ENCODE measurements around the gene S100A2.
A peak's percentile ranks its signal among the peaks of the same experiment; 100 is the strongest.

DNA sequence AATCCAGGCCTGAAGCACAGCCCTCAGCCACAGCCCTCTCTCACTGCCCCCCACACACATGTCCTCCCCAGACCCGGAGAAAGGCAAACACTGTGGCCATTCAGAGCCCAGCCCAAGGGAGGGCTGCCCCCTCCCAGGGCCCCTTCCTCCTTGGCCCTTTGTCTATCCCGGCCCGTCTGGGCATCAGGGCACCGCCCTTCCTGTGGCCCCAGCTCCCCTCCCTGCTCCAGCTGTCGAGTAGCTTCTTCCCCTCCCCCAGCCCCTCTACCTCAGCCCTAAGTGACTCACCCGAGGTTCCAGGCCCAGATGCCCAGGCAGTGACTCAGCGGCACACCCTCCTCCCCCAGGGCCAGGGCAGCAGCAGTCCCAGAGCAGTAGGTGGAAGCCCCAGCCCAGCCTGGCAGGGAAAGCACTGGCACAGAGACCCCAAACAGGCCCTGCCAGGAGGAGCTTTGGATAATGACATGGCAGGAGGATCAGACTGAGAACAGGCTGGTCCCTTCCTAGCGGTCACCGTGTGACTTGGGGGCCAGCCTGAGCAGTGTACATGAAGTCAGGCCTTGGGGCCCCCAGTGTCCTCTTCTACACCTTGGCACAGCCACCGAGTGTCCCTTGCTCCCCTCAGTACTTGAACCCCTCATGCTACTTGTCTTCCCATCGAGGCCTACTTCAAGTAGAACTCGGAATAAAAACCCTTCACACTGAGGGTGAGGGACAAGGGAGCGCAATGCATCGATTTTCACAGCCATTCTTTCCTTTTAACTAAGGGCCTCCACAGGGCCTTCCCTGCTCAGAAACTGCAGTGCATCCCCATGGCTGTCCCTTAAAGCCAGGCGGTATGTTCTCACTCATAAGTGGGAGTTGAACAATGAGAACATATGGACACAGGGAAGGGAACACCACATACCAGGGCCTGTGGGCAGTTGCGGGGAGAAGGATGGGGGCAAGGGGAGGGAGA is 1.0 kb upstream of the S100A2 start:
- TF ChIP-seq, protein P1, sequence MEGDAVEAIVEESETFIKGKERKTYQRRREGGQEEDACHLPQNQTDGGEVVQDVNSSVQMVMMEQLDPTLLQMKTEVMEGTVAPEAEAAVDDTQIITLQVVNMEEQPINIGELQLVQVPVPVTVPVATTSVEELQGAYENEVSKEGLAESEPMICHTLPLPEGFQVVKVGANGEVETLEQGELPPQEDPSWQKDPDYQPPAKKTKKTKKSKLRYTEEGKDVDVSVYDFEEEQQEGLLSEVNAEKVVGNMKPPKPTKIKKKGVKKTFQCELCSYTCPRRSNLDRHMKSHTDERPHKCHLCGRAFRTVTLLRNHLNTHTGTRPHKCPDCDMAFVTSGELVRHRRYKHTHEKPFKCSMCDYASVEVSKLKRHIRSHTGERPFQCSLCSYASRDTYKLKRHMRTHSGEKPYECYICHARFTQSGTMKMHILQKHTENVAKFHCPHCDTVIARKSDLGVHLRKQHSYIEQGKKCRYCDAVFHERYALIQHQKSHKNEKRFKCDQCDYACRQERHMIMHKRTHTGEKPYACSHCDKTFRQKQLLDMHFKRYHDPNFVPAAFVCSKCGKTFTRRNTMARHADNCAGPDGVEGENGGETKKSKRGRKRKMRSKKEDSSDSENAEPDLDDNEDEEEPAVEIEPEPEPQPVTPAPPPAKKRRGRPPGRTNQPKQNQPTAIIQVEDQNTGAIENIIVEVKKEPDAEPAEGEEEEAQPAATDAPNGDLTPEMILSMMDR (IDR thresholded peaks at IDR 0.05), result peak in 1 of 5 experiments; percentile 36
- TF ChIP-seq POLR2A (IDR thresholded peaks at IDR 0.05), result peak in 1 of 2 donors; percentile 38
- peak; percentile 66 to 90 for TF ChIP-seq EP300 (IDR thresholded peaks at IDR 0.05)

All from tibial nerve (tissue), 4 donors.